ENCODE measurements around the gene ENPP7.

GRCh38 chr17:79728169-79728907 lies 2.4 kb upstream of the ENPP7 start:
- TF ChIP-seq POLR2A (IDR thresholded peaks at IDR 0.05; ENCODE audit: low read depth, low read length) (no peak), POLR2AphosphoS5 (IDR thresholded peaks at IDR 0.05; ENCODE audit: low read depth, low read length) (no peak), SPI1 (IDR thresholded peaks at IDR 0.05; ENCODE audit: low read depth, low read length) (no peak), TAF1 (IDR thresholded peaks at IDR 0.05; ENCODE audit: low read depth, low read length) (no peak)

All from GM12891 (cell line).